Ramos (cell line): Measurements from ENCODE around the gene CABLES1.
"Not testable (repeated sequence)": the region's sequence is repeated elsewhere in the genome, so short reads cannot be mapped to it uniquely, and the experiment has no call there.

Experiments used
- in situ Hi-C: fragments of 300-500 bp; cut with MboI; formaldehyde crosslinking; loops from one replicate; pipeline ENCODE4 v1.14.3; 2022; ENCODE audit warnings: low sequenced_read_pairs; ENCODE audit not compliant: unreplicated experiment

CABLES1 gene

GRCh38 chr18:23108496-23108895 is 26.8 kb upstream of the CABLES1 start:
- in situ Hi-C loops = no loop called here

- in situ Hi-C loops = not testable (repeated sequence)
Observed at GRCh38 chr18:23109163-23109562, 26.1 kb upstream of the CABLES1 start.

GRCh38 chr18:23113576-23113975 is 21.7 kb upstream of the CABLES1 start:
- in situ Hi-C loops = no loop called here

- in situ Hi-C loops = no loop called here
Observed at GRCh38 chr18:23114171-23114881, 21.0 kb upstream of the CABLES1 start.

GRCh38 chr18:23114911-23115310 is 20.4 kb upstream of the CABLES1 start:
- in situ Hi-C loops = no loop called here

- in situ Hi-C loops = no loop called here
Observed at GRCh38 chr18:23115683-23116096, 19.6 kb upstream of the CABLES1 start.

GRCh38 chr18:23121133-23121532 is 14.2 kb upstream of the CABLES1 start:
- in situ Hi-C loops = no loop called here

- in situ Hi-C loops = no loop called here
Observed at GRCh38 chr18:23122334-23123229, 12.7 kb upstream of the CABLES1 start.

GRCh38 chr18:23126376-23127056 is 8.8 kb upstream of the CABLES1 start:
- in situ Hi-C loops = no loop called here

- in situ Hi-C loops = no loop called here
Observed at GRCh38 chr18:23127090-23127489, 8.2 kb upstream of the CABLES1 start.

- in situ Hi-C loops = loop anchor here (5.0 to 10.0 kb wide), 3 partner anchors 108 to 365 kb away; no protein-coding TSS in a partner anchor
Observed at GRCh38 chr18:23129355-23130002, 5.8 kb upstream of the CABLES1 start.

- in situ Hi-C loops = loop anchor here (5.0 to 10.0 kb wide), 3 partner anchors 105 to 363 kb away; no protein-coding TSS in a partner anchor
Observed at GRCh38 chr18:23131693-23132319, 3.5 kb upstream of the CABLES1 start.

GRCh38 chr18:23133860-23134779 is 1.2 kb upstream of the CABLES1 start:
- in situ Hi-C loops = loop anchor here (5.0 to 10.0 kb wide), 3 partner anchors 103 to 361 kb away; no protein-coding TSS in a partner anchor

- in situ Hi-C loops = loop anchor here (10.0 kb wide), 1 partner anchor 359 kb away; no protein-coding TSS in a partner anchor
Observed at GRCh38 chr18:23135550-23136325, 453 bp downstream of the CABLES1 start.

GRCh38 chr18:23136326-23137096 is 1.2 kb downstream of the CABLES1 start:
- in situ Hi-C loops = loop anchor here (10.0 kb wide), 1 partner anchor 358 kb away; no protein-coding TSS in a partner anchor

- in situ Hi-C loops = loop anchor here (10.0 kb wide), 1 partner anchor 358 kb away; no protein-coding TSS in a partner anchor
Observed at GRCh38 chr18:23137097-23137635, 1.9 kb downstream of the CABLES1 start.
